Liver (tissue), 9 donors: ENCODE measurements around the gene DNAH8. TPM values are rescaled to one million over a fixed set of nuclear protein-coding genes. Genes with fewer than 3 reads are reported as not detected.

Experiments
- DNase-seq: peaks from one replicate; pipeline ENCODE4 v3.0.0-alpha.2; 2017; ENCODE audit warnings: low spot score
- H3K27ac ChIP-seq, 2 donors: one replicate each; pipeline ENCODE4 v1.7.0; 2013; ENCODE audit warnings: inconsistent platforms in 2 of 2, low read length in 2 of 2, control low read depth in 1 of 2, low read depth in 1 of 2, mild to moderate bottlenecking in 1 of 2
- H3K27me3 ChIP-seq, 4 donors: one replicate each; pipeline versions ENCODE4 v1.6.1 to v1.7.0; 2013; ENCODE audit warnings: low read length in 3 of 4, inconsistent platforms in 1 of 4, mild to moderate bottlenecking in 1 of 4, moderate library complexity in 1 of 4; ENCODE audit not compliant: control insufficient read depth in 4 of 4, insufficient read depth in 4 of 4
- H3K36me3 ChIP-seq, 4 donors: one replicate each; pipeline versions ENCODE4 v1.6.1 to v1.7.0; 2013; ENCODE audit warnings: low read length in 3 of 4, mild to moderate bottlenecking in 3 of 4, low read depth in 1 of 4, moderate library complexity in 1 of 4; ENCODE audit not compliant: control insufficient read depth in 4 of 4, insufficient read depth in 3 of 4
- H3K4me1 ChIP-seq, 4 donors: one replicate each; pipeline versions ENCODE4 v1.6.1 to v1.7.0; 2013; ENCODE audit warnings: low read length in 3 of 4, mild to moderate bottlenecking in 3 of 4, moderate library complexity in 1 of 4; ENCODE audit not compliant: control insufficient read depth in 4 of 4, insufficient read depth in 4 of 4
- H3K4me3 ChIP-seq, 3 donors: one replicate each; pipeline versions ENCODE4 v1.6.1 to v1.7.0; 2013; ENCODE audit warnings: low read length in 3 of 3, control low read depth in 1 of 3, low read depth in 1 of 3, mild to moderate bottlenecking in 1 of 3
- H3K9ac ChIP-seq, 2 donors: one replicate each; pipeline ENCODE4 v1.7.0; 2013; ENCODE audit warnings: low read length in 2 of 2, mild to moderate bottlenecking in 2 of 2, moderate library complexity in 2 of 2, control low read depth in 1 of 2, low read depth in 1 of 2
- H3K9me3 ChIP-seq, 4 donors: one replicate each; pipeline versions ENCODE4 v1.6.1 to v1.7.0; 2013; ENCODE audit warnings: low read length in 3 of 4; ENCODE audit not compliant: control insufficient read depth in 4 of 4
- EGR1 ChIP-seq, 2 donors: IDR thresholded peaks; 2 replicates each; pipeline ENCODE4 v1.6.1; 2016 to 2018; ENCODE audit warnings: antibody characterized with exemption in 2 of 2, low read depth in 2 of 2
- FOXA1 ChIP-seq: IDR thresholded peaks from 2 replicates; pipeline ENCODE4 v1.6.1; 2016; ENCODE audit warnings: antibody characterized with exemption
- FOXA2 ChIP-seq: IDR thresholded peaks from 2 replicates; pipeline ENCODE4 v1.6.1; 2016; ENCODE audit warnings: antibody characterized with exemption
- GABPA ChIP-seq, 2 donors: IDR thresholded peaks in 1 of 2; conservative IDR thresholded peaks in 1 of 2; 2 replicates each; pipeline ENCODE4 v1.6.1; 2016; ENCODE audit warnings: antibody characterized with exemption in 2 of 2, mild to moderate bottlenecking in 1 of 2, moderate library complexity in 1 of 2
- HNF4A ChIP-seq, 2 donors: conservative IDR thresholded peaks; 2 replicates each; pipeline ENCODE4 v1.6.1; 2016; ENCODE audit warnings: antibody characterized with exemption in 2 of 2, mild to moderate bottlenecking in 2 of 2
- HNF4G ChIP-seq: IDR thresholded peaks from 2 replicates; pipeline ENCODE4 v1.6.1; 2016; ENCODE audit warnings: antibody characterized with exemption
- JUND ChIP-seq, 2 donors: IDR thresholded peaks; 2 replicates each; pipeline ENCODE4 v1.6.1; 2016; ENCODE audit warnings: antibody characterized with exemption in 2 of 2
- NR2F2 ChIP-seq: IDR thresholded peaks from 2 replicates; pipeline ENCODE4 v1.6.1; 2016; ENCODE audit warnings: antibody characterized with exemption
- RAD21 ChIP-seq, 2 donors: IDR thresholded peaks; 2 replicates each; pipeline ENCODE4 v1.6.1; 2016; ENCODE audit warnings: antibody characterized with exemption in 2 of 2, mild to moderate bottlenecking in 2 of 2
- RXRA ChIP-seq, 2 donors: IDR thresholded peaks; 2 replicates each; pipeline ENCODE4 v1.6.1; 2017 to 2018; ENCODE audit warnings: antibody characterized with exemption in 2 of 2, mild to moderate bottlenecking in 1 of 2
- SP1 ChIP-seq: IDR thresholded peaks from 2 replicates; pipeline ENCODE4 v1.6.1; 2018; ENCODE audit warnings: antibody characterized with exemption, mild to moderate bottlenecking
- TAF1 ChIP-seq: conservative IDR thresholded peaks from 2 replicates; pipeline ENCODE4 v1.6.1; 2016; ENCODE audit warnings: antibody characterized with exemption, mild to moderate bottlenecking
- YY1 ChIP-seq: IDR thresholded peaks from 2 replicates; pipeline ENCODE4 v1.6.1; 2016; ENCODE audit warnings: antibody characterized with exemption, mild to moderate bottlenecking
- WGBS: extraction: QIAGEN DNeasy Blood & Tissue Kit; methylation state at CpG from one replicate; pipeline ENCODE4 v1.1.7; 2013; 5-methylcytosine and 5-hydroxymethylcytosine counted together
- polyA plus RNA-seq, 2 donors: library from polyadenylated mRNA; stranded (reverse) in 1 of 2; unstranded in 1 of 2; fragments of 200-250 nt in 1 of 2; fragments of >200 nt in 1 of 2; fragmentation: Nextera tagmentation in 1 of 2; extraction: Ambion mirVana in 1 of 2; gene quantifications; one replicate each; pipeline versions ENCODE4 v1.2.1 to v1.2.3, GENCODE V29; 2013 to 2015
- total RNA-seq, 2 donors: library from RNA; depleted of rRNA; stranded (reverse); fragments of >200 nt; gene quantifications; one replicate each; pipeline ENCODE4 v1.2.3, GENCODE V29; 2014
- TF ChIP-seq, protein P1 (sequence below): IDR thresholded peaks from 2 replicates; pipeline ENCODE4 v1.6.1; 2016; ENCODE audit warnings: antibody characterized with exemption
- TF ChIP-seq, protein P2 (sequence below): fragments of 150-350 bp; IDR thresholded peaks from 2 replicates; pipeline ENCODE4 v1.5.1; 2017; ENCODE audit warnings: improper control_type of control experiment, low read depth, low read length; ENCODE audit not compliant: missing input control
- donor health status: healthy.
- donor health status: healthy.
- donor health status: healthy.
- donor health status: healthy.
- donor health status: healthy.

DNAH8 gene
- total and polyA plus RNA-seq, 4 donors: under 0.01 to 0.05 TPM; not detected in 2

DNA sequence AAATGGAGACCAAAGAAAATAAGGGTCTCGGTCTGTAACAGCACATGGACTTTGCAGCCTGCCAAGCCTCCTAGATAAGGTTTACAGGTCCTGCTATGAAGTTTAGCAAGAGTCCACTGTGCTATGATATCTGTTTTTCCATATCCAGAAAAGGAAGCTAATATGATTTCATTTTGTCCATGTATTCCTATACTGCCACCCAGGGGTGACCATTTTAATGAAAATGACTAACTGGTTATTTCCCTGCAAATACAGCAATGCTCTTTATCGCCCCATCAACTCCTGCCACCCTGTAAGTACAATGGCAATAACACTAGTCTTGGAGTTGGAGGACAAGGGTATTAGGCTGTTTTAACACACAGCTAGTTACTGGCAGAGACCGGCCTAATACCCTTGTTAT lies 218.3 kb downstream of the DNAH8 start:
- WGBS: 46% methylated on average over 3 of the region's 3 CpGs

GRCh38 chr6:38935051-38935450 lies 219.9 kb downstream of the DNAH8 start:
- TF ChIP-seq, protein P1, sequence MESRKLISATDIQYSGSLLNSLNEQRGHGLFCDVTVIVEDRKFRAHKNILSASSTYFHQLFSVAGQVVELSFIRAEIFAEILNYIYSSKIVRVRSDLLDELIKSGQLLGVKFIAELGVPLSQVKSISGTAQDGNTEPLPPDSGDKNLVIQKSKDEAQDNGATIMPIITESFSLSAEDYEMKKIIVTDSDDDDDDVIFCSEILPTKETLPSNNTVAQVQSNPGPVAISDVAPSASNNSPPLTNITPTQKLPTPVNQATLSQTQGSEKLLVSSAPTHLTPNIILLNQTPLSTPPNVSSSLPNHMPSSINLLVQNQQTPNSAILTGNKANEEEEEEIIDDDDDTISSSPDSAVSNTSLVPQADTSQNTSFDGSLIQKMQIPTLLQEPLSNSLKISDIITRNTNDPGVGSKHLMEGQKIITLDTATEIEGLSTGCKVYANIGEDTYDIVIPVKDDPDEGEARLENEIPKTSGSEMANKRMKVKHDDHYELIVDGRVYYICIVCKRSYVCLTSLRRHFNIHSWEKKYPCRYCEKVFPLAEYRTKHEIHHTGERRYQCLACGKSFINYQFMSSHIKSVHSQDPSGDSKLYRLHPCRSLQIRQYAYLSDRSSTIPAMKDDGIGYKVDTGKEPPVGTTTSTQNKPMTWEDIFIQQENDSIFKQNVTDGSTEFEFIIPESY: no peak
- TF ChIP-seq JUND (IDR thresholded peaks at IDR 0.05) (no peak), RXRA (IDR thresholded peaks at IDR 0.05) (no peak), HNF4G (no peak), YY1 (no peak), SP1 (no peak), FOXA1 (no peak), GABPA (IDR thresholded peaks at IDR 0.05 in 1 of 2, conservative IDR thresholded peaks at IDR 0.05 in 1 of 2) (no peak), EGR1 (IDR thresholded peaks at IDR 0.05; ENCODE audit: low read depth in 2 of 2) (no peak)
- H3K4me1 ChIP-seq: no peaks in the 10 kb centered on the region
- no peak overlapping the region for H3K4me3 ChIP-seq
- no peak for DNase-seq
- no peaks in the 10 kb centered on the region for H3K9me3 ChIP-seq
- no peak overlapping the region for H3K9ac ChIP-seq
- no peaks in the 10 kb centered on the region for H3K36me3 ChIP-seq
- H3K27me3 ChIP-seq: no peaks in the 10 kb centered on the region
- H3K27ac ChIP-seq: no peak overlapping the region
- WGBS: 91% methylated on average over 1 of the region's 1 CpG

More for the DNA sequence above, 218.3 kb downstream of the DNAH8 start:
- no peaks in the 10 kb centered on the region for H3K4me1 ChIP-seq
- TF ChIP-seq, protein P2, sequence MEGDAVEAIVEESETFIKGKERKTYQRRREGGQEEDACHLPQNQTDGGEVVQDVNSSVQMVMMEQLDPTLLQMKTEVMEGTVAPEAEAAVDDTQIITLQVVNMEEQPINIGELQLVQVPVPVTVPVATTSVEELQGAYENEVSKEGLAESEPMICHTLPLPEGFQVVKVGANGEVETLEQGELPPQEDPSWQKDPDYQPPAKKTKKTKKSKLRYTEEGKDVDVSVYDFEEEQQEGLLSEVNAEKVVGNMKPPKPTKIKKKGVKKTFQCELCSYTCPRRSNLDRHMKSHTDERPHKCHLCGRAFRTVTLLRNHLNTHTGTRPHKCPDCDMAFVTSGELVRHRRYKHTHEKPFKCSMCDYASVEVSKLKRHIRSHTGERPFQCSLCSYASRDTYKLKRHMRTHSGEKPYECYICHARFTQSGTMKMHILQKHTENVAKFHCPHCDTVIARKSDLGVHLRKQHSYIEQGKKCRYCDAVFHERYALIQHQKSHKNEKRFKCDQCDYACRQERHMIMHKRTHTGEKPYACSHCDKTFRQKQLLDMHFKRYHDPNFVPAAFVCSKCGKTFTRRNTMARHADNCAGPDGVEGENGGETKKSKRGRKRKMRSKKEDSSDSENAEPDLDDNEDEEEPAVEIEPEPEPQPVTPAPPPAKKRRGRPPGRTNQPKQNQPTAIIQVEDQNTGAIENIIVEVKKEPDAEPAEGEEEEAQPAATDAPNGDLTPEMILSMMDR: peak; percentile 50
- no peak for TF ChIP-seq TAF1
- TF ChIP-seq RAD21 (IDR thresholded peaks at IDR 0.05): peak; percentile 84 to 89
- peak in 1 of 2 donors; percentile 59 for TF ChIP-seq HNF4A (conservative IDR thresholded peaks at IDR 0.05)
- H3K9me3 ChIP-seq: no peaks in the 10 kb centered on the region
- peaks cover 0 to 4% (median 0%) of the 10 kb centered on the region in 4 donors for H3K27me3 ChIP-seq
- no peak overlapping the region for H3K9ac ChIP-seq
- no peak overlapping the region for H3K4me3 ChIP-seq
- H3K36me3 ChIP-seq: no peaks in the 10 kb centered on the region
- no peak overlapping the region for H3K27ac ChIP-seq
- DNase-seq: no peak

DNA sequence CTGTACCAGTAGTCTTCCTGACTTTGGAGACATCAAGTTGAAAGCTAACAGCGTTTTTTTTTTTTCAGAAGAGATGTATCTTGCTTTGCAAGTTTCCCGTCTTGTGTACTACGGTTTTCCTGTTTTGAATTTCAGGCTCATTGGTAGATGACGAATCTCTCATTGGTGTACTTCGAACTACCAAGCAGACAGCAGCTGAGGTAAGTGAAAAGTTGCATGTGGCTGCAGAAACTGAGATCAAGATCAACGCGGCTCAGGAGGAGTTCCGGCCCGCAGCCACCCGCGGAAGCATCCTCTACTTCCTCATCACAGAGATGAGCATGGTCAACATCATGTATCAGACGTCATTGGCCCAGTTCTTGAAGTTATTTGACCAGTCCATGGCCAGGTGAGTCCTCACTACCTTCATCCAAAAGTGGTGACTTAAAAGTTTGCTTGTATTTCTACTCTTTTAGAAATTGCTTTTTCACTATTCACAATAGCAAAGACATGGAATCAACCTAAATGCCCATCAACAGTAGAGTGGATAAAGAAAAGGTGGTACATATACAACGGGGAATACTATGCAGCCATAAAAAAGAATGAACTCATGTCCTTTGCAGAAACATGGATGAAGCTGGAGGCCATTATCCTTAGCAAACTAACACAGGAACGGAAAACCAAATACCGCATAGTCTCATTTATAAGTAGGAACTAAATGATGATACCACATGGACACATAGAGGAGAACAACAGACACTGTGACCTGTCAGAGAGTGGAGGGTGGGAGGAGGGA lies 222.9 kb downstream of the DNAH8 start:
- WGBS: 91% methylated on average over 15 of the region's 15 CpGs
- H3K4me3 ChIP-seq: no peak overlapping the region
- no peaks in the 10 kb centered on the region for H3K36me3 ChIP-seq
- H3K9me3 ChIP-seq: no peaks in the 10 kb centered on the region
- H3K27me3 ChIP-seq: no peaks in the 10 kb centered on the region
- TF ChIP-seq HNF4G (no peak), RXRA (IDR thresholded peaks at IDR 0.05) (no peak), NR2F2 (no peak), EGR1 (IDR thresholded peaks at IDR 0.05; ENCODE audit: low read depth in 2 of 2) (no peak), FOXA1 (no peak), HNF4A (conservative IDR thresholded peaks at IDR 0.05) (no peak), FOXA2 (no peak), YY1 (no peak), SP1 (no peak), RAD21 (IDR thresholded peaks at IDR 0.05) (no peak)
- TF ChIP-seq, protein P1: no peak
- TF ChIP-seq, protein P2: no peak
- H3K27ac ChIP-seq: no peak overlapping the region
- peaks cover 0 to 7% (median 5%) of the 10 kb centered on the region in 4 donors for H3K4me1 ChIP-seq
- DNase-seq: no peak
- H3K9ac ChIP-seq: no peak overlapping the region
